Measurements from ENCODE around the gene SMOC2.
"Not testable (repeated sequence)": the region's sequence is repeated elsewhere in the genome, so short reads cannot be mapped to it uniquely, and the experiment has no call there.

The SMOC2 gene

GRCh38 chr6:168546151-168546550, 105.2 kb downstream of the SMOC2 start:
- no peak for FAIRE-seq

DNA sequence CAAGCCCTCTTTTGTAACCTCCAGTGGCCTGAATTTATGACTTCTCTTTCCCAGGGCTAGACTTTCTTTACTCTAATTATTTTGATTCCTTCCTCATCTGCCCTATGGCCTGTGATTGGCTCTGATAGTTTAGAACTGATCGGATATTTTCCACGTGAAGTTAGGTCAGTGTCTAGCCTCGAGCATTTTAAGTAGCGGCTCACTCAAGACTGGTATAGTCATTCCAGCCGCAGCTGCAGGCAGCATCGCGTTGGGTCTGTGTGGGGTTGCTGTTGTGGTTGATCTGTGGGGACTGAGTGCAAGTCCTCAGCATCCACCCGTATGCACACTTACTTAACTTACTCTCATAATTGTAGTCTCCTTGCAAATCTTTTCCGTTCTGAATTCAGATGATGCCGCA, 105.7 kb downstream of the SMOC2 start:
- no peak for FAIRE-seq

- no peak for FAIRE-seq
Observed at GRCh38 chr6:168550326-168550725, 109.3 kb downstream of the SMOC2 start.

DNA sequence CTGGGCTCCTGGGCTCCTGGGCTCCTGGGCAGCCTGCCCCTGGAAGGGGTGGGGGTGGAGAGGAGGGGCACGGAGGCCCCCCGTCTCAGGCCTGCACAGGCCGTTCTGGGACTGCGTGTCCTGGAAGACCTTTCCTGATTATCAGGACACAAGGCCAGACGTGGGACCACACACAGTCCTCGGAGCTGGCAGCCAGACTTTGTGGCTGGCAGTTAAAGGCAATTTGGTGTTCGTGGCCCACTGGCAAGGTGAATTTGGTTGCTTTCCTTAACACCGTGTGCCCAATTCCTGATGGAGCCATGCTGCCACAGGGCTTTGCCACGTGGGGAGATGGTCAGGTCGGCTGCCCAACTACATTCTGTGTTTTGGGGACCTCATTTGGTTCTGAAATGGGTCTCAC, 113.5 kb downstream of the SMOC2 start:
- no peak for FAIRE-seq

DNA sequence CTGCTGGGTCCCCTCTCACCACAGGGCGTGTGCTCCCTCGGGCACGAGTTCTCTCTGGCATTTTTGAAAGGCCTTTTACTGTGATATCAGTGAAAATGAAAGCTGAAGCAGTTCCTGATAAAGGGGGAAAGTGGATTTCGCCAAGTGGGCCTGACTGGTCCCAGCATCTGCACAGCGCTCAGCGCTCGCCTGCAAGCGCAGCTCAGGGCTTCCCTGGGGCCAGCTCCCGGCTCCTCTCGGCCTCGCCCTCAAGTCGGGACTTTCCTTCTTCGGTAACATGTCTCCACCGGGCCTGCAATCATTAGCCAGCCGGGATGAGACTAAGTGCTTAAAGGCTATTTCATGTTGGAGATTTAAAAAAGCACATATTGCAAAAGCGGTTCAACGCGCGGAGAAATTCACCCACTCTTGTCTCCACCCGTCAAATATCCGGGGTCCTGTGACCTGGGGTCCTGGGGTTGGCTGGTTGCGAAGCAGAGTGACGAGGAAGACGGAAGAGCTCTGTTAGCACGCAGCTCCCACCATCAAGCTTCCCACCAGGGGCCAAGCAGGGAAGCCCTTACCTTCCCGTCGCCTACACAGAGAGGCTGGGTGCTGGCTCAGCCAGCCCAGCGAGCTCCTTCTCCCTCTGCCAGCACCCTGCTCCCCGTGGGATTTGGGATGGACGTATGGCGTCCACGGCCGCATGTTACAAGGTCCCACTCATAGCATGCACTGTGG, 114.1 kb downstream of the SMOC2 start:
- FAIRE-seq = no peak

DNA sequence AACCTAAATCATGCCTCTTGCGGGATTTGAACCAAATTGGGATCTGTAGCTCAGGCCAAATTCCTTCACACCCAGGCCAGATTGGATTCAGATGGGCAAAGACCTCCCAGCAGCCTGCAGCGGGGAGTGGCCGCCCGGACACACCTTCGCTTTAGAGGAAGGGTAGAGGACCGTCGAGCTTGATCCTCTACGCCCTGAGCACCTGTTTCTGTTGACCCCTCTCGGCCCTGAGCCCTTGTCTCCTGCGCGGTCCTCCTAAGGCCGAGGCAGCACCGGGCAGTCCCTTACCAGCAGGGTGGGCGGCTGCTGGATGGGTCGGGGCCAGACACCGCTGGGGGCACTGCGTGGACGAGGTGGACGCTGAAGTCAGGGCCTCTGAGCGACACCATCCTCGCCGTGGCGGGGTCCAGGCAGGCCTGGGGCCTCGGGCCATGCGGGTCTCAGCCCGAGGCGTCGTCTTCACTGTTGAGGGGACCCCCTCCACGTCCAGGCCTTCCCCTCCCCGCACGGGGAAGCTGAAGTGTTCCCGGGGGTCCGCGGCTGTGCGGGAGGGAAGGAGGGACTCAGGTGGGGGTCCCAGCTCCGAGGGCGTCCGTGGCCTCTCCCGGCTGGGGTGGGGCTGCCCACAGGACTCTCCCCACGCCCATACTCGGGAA, 114.8 kb downstream of the SMOC2 start:
- FAIRE-seq = no peak

GRCh38 chr6:168557512-168557911, 116.5 kb downstream of the SMOC2 start:
- FAIRE-seq = no peak

- FAIRE-seq = no peak
Observed at GRCh38 chr6:168558686-168559085, 117.7 kb downstream of the SMOC2 start.

DNA sequence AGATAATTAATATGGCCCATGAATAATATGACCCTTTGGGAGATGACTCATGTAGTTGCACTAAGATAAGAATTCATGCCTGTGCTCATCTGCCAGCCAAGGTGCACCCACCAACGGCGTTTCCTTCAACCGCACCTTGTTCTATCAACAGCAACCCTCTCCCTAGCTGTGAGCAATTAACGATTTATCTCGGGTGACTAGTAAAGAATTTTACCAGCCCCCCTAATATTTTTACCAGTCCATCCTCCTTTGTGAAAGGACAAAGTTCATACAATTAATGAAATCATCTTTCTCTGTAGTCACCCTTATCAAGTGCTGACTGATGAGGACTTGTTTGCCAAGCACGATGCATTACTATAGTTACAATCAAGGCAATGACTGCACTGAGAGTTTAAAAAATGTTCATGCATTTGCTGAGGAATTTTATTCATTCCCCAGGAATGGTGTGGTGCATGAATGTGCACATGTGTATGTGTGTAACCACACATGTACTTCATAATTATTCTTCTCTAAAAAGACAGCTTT, 118.7 kb downstream of the SMOC2 start:
- no peak for FAIRE-seq

GRCh38 chr6:168560126-168560525, 119.1 kb downstream of the SMOC2 start:
- FAIRE-seq = no peak

DNA sequence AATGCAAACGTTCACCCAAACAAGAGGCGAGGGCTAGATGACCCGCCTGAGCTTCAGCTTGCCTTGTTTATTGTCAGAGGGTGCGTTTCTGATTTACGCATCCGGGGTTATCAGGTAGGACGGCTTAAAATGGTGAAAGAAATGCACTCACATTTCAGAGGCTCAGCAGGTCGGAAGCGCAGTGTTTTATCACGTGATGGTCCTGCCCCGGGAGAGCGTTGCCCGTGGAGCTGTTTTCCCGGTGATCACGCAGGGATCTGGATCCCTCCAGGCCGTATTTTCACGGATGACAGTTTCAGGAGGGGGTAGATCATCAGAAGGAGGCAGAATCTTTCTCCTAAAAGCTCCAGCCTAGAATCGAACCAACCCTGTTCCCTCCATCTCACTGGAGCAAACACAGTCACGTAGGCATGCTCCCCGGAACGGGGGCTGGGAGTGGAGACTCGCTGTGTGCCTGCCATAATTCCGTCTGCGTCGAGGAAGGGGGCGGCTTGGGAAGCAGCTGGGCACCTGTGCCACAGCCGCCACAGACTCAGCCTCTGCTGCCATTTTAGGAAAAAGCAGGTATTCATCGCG, 121.7 kb downstream of the SMOC2 start:
- no peak for FAIRE-seq

GRCh38 chr6:168563656-168564055, 122.7 kb downstream of the SMOC2 start:
- no peak for FAIRE-seq

- FAIRE-seq = no peak
Observed at GRCh38 chr6:168565112-168565511, 124.1 kb downstream of the SMOC2 start.

GRCh38 chr6:168570211-168570610, 129.2 kb downstream of the SMOC2 start:
- no peak for FAIRE-seq

- no peak for FAIRE-seq
Observed at GRCh38 chr6:168571268-168571667, 130.3 kb downstream of the SMOC2 start.

DNA sequence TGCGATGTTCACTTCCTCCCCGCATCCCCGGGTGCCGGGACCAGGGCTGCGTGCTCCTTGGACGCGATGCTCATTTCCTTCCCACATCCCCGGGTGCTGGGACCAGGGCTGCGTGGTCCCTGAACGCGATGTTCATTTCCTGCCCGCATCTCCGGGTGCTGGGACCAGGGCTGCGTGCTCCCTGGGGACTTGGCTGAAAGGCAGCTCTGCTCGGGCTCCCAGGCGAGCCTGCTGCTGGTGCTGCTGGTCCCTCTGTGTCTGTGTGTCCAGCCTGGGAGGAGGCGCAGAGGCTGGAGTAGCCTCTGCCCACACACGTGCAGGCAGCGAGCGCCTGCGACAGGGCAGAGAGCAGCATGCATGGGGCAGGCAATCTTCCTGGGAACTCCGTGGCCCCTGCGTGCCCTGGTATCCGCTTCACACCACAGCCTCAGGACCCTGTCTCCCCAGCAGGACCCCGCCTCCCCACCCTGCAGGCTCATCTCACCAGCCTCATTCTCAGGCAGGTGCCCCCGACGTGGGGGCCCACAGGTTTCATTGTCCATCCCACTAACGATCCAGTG, 132.4 kb downstream of the SMOC2 start:
- FAIRE-seq = not testable (repeated sequence)

DNA sequence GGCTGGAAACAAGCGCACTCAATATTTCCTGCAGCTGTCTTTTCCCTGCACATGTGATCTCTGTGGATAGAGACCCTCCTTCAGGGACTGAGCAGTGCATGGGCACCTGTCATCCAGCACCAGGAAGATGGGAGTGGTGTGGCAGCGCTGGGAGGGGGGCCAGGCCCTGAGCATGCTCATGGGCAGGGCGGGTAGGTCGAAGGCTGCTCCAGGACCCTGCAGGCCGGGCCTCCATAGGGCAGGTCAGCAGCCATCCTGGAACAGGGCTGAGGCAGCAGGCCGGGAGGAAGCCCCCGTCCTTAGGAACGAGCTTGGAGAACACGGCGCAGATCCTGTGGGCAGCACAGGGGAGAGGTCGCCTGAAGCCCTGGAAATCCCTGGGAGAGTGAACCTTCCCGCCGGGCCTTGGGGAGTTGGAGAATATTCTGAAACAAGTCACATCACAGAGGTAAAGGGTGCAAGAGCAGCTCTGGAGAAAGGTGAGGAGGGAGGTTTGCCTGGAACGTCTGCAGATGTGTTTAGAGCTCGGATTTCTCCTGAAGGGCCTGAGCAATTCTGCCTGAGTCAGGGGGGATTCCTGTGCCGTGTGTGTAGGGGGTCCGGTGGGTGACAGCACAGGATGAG, 133.2 kb downstream of the SMOC2 start:
- FAIRE-seq = no peak

GRCh38 chr6:168574699-168575195, 133.8 kb downstream of the SMOC2 start:
- FAIRE-seq = no peak

DNA sequence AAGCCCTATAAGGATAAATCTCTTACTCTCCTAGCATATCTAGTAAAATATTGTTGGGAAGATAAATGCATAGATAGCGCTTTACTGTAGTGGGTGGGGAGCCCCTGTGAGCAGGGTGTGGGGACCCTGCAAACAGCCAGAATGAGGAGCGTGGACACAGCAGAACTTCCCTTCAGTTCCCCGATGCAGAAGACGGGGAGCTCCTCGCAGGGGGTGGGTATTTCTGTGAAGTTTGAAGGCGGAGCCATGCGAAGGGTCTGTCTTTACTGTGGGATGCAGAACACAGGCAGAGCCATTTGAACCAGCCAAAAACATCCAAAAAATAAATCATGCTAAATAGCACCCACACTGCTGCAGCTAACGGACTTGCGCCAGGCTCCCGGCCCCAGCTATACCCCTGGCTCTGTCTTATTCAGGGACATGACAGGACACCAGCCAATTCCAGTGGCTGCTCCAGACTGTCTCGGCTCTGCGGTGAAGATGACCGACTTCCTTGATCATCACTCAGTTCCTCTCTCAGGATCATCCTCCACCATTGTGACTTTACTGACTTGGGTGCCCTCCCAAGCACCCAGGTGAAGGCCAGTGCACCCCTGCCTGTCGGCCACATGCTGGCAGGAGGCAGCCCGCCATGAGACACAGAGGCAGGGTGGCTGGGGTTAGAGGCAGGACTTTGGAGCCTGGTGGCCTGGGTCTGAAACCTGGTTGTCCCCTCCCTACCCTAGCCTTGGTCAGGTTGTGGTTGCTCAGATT, 134.5 kb downstream of the SMOC2 start:
- FAIRE-seq = no peak

DNA sequence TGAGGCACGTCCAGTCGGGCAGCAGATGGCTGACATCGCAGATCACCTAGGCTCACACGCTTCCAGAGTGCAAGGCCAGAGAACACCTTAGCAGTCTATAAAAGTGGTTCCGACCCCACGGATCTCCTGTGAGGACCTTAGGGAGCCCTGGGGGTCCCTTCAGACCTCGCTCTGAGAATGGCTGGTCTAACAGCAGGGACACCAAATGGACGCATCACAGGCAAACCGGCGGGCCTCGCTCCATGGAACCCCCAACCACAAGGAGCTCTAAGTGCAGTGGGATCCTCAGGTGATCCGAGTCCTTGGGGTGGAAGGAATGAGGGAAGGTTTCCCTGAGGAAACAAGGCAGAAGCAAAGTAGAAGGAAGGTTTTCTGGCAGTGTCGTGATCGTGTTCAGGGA, 135.4 kb downstream of the SMOC2 start:
- no peak for FAIRE-seq

- FAIRE-seq = no peak
Observed at GRCh38 chr6:168577496-168577895, 136.5 kb downstream of the SMOC2 start.

- no peak for FAIRE-seq
Observed at GRCh38 chr6:168578036-168578435, 137.1 kb downstream of the SMOC2 start.
